OCI-LY7 (cell line): ENCODE data around the gene SEMA4D. TPM values are rescaled to one million over a fixed set of nuclear protein-coding genes. Genes with fewer than 3 reads are reported as not detected.

Experiments used
- BruUV-seq: library from RNA; stranded (reverse); fragments of 400-500 nt; replicated peaks from 2 replicates; lab custom pipeline; 2021; lab: Mats Ljungman, UMichigan
- CTCF ChIA-PET: fragments of 300-600 bp; sonication (Branson Sonifier 250); formaldehyde crosslinking; loops from one replicate; lab custom pipeline; 2022; ENCODE audit warnings: antibody characterized with exemption; ENCODE audit not compliant: unreplicated experiment; lab: Charles Lee
- POLR2A ChIA-PET: fragments of 300-600 bp; sonication (Branson Sonifier 250); formaldehyde crosslinking; loops from one replicate; lab custom pipeline; 2022; ENCODE audit warnings: antibody characterized with exemption; lab: Charles Lee
- DNase-seq: peaks from one replicate; pipeline ENCODE4 v3.0.0-alpha.2; 2015; ENCODE audit warnings: low spot score
- H2AFZ ChIP-seq: fragments of 200-600 bp; sonication (generic), shearing (Covaris generic); 2 replicates; pipeline ENCODE4 v1.6.1; 2014; ENCODE audit warnings: mild to moderate bottlenecking, antibody characterized with exemption, low read length, moderate library complexity
- H3K27ac ChIP-seq: fragments of 200-600 bp; sonication (generic); 2 replicates; pipeline ENCODE4 v1.5.1; 2014; ENCODE audit warnings: mixed run types, low read depth, mild to moderate bottlenecking, moderate library complexity, low read length, inconsistent platforms; ENCODE audit not compliant: poor library complexity, severe bottlenecking
- H3K36me3 ChIP-seq: fragments of 200-600 bp; sonication (generic); 2 replicates; pipeline ENCODE4 v1.6.1; 2014; ENCODE audit warnings: mild to moderate bottlenecking, antibody characterized with exemption, low read length, moderate library complexity, mixed read lengths; ENCODE audit not compliant: insufficient read depth
- H3K4me1 ChIP-seq: fragments of 200-600 bp; sonication (generic); 2 replicates; pipeline ENCODE4 v1.5.1; 2014; ENCODE audit warnings: mild to moderate bottlenecking, low read length; ENCODE audit not compliant: insufficient read depth, poor library complexity, severe bottlenecking
- H3K4me2 ChIP-seq: fragments of 200-600 bp; sonication (generic); 2 replicates; pipeline ENCODE4 v1.6.1; 2014; ENCODE audit warnings: mild to moderate bottlenecking, low read length
- H3K4me3 ChIP-seq: fragments of 200-600 bp; sonication (generic); 2 replicates; pipeline ENCODE4 v1.5.1; 2014; ENCODE audit warnings: mild to moderate bottlenecking, low read depth, low read length; ENCODE audit not compliant: poor library complexity, severe bottlenecking
- H3K79me2 ChIP-seq: fragments of 200-600 bp; sonication (generic); 2 replicates; pipeline ENCODE4 v1.6.1; 2016; ENCODE audit warnings: low read depth, mild to moderate bottlenecking, low read length, moderate library complexity, mixed read lengths; ENCODE audit not compliant: insufficient read depth
- H3K9me2 ChIP-seq: fragments of 200-600 bp; sonication (generic); 2 replicates; pipeline ENCODE4 v1.6.1; 2016; ENCODE audit warnings: mild to moderate bottlenecking, low read length, mixed read lengths; ENCODE audit not compliant: insufficient read depth
- H3K9me3 ChIP-seq: fragments of 200-600 bp; sonication (generic); 2 replicates; pipeline ENCODE4 v1.6.1; 2014; ENCODE audit warnings: mild to moderate bottlenecking, mixed run types, low read length, mixed read lengths
- H4K20me1 ChIP-seq: fragments of 200-600 bp; sonication (generic); 2 replicates; pipeline ENCODE4 v1.6.1; 2014; ENCODE audit warnings: mild to moderate bottlenecking, antibody characterized with exemption, low read length, moderate library complexity, mixed read lengths; ENCODE audit not compliant: insufficient read depth
- CTCF ChIP-seq: fragments of 200-600 bp; sonication (generic); conservative IDR thresholded peaks from 2 replicates; pipeline ENCODE4 v1.5.1; 2014; ENCODE audit warnings: mild to moderate bottlenecking, antibody characterized with exemption, low read length, moderate library complexity, mixed read lengths
- EZH2phosphoT487 ChIP-seq: fragments of 200-600 bp; sonication (generic); IDR thresholded peaks from 2 replicates; pipeline ENCODE4 v1.6.1; 2018; ENCODE audit warnings: low read depth, borderline replicate concordance, mild to moderate bottlenecking, mixed run types, antibody characterized with exemption, low read length, moderate library complexity, mixed read lengths
- intact Hi-C: fragments of 100-400 bp; cut with micrococcal nuclease; formaldehyde crosslinking; loops from one replicate; pipeline ENCODE4 v1.10.0; 2022; ENCODE audit not compliant: unreplicated experiment
- total RNA-seq, 2 experiments: library from RNA; depleted of rRNA in 1 of 2; stranded (reverse); fragments of >200 nt in 1 of 2; shearing (Covaris generic) in 1 of 2; gene quantifications; 2 replicates each; pipeline ENCODE4 v1.2.3, GENCODE V29; 2014 to 2022

Gene SEMA4D
- total RNA-seq, 2 experiments from 2014 or later: 28.5 to 60.5 TPM

GRCh38 chr9:89484475-89485404, 13.2 kb downstream of the SEMA4D start:
- BruUV-seq: no TSS peak
- H2AFZ ChIP-seq: peak overlapping the region; percentile 64; the same call in 1 of the 2 replicates
- H3K79me2 ChIP-seq: peaks cover 51% of the 10 kb centered on the region; the same call in 1 of the 2 replicates
- no peaks in the 10 kb centered on the region for H4K20me1 ChIP-seq
- H3K27ac ChIP-seq: peak overlapping the region; percentile 3
- ChIA-PET CTCF (interaction anchor here (0.8 to 1.4 kb wide), 2 partner anchors 14 to 63 kb away, joined by 3 read pairs; no protein-coding TSS in a partner anchor), POLR2A (interaction anchor here (1.1 to 1.4 kb wide), 2 partner anchors 8 to 11 kb away, joined by 3 read pairs; no protein-coding TSS in a partner anchor)
- H3K4me3 ChIP-seq: peak overlapping the region; percentile 64
- no peaks in the 10 kb centered on the region for H3K36me3 ChIP-seq
- H3K9me2 ChIP-seq: no peaks in the 10 kb centered on the region
- no peaks in the 10 kb centered on the region for H3K9me3 ChIP-seq
- H3K4me1 ChIP-seq: peaks cover 62% of the 10 kb centered on the region
- peak overlapping the region; percentile 64 for H3K4me2 ChIP-seq
- peak; percentile 48 for DNase-seq
- intact Hi-C loops: loop anchor here (1.0 to 5.0 kb wide), 3 partner anchors 44 to 64 kb away; no protein-coding TSS in a partner anchor
- TF ChIP-seq CTCF (no peak), EZH2phosphoT487 (no peak)

- peaks cover 5% of the 10 kb centered on the region for H3K36me3 ChIP-seq
- H3K9me2 ChIP-seq: no peaks in the 10 kb centered on the region
- peak; percentile 72 for DNase-seq
- H2AFZ ChIP-seq: peak overlapping the region; percentile 64; the same call in 1 of the 2 replicates
- no peaks in the 10 kb centered on the region for H3K9me3 ChIP-seq
- POLR2A ChIA-PET: interaction anchor here (0.6 to 1.4 kb wide), 3 partner anchors 9 to 177 kb away, joined by 3 read pairs; no protein-coding TSS in a partner anchor
- CTCF ChIA-PET: interaction anchor here (0.8 to 1.4 kb wide), 2 partner anchors 13 to 64 kb away, joined by 3 read pairs; no protein-coding TSS in a partner anchor
- no TSS peak for BruUV-seq
- H4K20me1 ChIP-seq: no peaks in the 10 kb centered on the region
- H3K4me2 ChIP-seq: peak overlapping the region; percentile 64
- H3K27ac ChIP-seq: no peak overlapping the region
- TF ChIP-seq CTCF: no peak
- TF ChIP-seq EZH2phosphoT487: no peak
- H3K4me1 ChIP-seq: peaks cover 60% of the 10 kb centered on the region
- H3K79me2 ChIP-seq: peaks cover 43% of the 10 kb centered on the region; the same call in 1 of the 2 replicates
- H3K4me3 ChIP-seq: peak overlapping the region; percentile 64
- intact Hi-C loops: loop anchor here (1.0 to 5.0 kb wide), 3 partner anchors 44 to 65 kb away; no protein-coding TSS in a partner anchor
Measured at GRCh38 chr9:89483592-89484474, 14.1 kb downstream of the SEMA4D start.
